Fibroblast of peridontal ligament (primary cell): Measurements from ENCODE around the gene STARD3.

Experiments
- DNase-seq: peaks from one replicate; pipeline ENCODE4 v3.0.0-alpha.2; 2010; ENCODE audit errors: extremely low read depth

Gene STARD3

GRCh38 chr17:39604911-39605491 is 31.9 kb upstream of the STARD3 start:
- no peak for DNase-seq

GRCh38 chr17:39605492-39606433 is 31.2 kb upstream of the STARD3 start:
- no peak for DNase-seq

GRCh38 chr17:39606434-39607056 is 30.4 kb upstream of the STARD3 start:
- DNase-seq, result no peak

GRCh38 chr17:39607057-39607850 is 29.7 kb upstream of the STARD3 start:
- DNase-seq, result no peak

GRCh38 chr17:39607851-39608130 is 29.2 kb upstream of the STARD3 start, which contains the start of gene NEUROD2:
Gene NEUROD2 (minus strand): TSS chr17:39607920. CDS start chr17:39606599, 1,321 bp downstream.
- DNase-seq, result no peak

GRCh38 chr17:39608142-39608981 is 28.6 kb upstream of the STARD3 start:
- DNase-seq, result no peak

- no peak for DNase-seq
Measured at GRCh38 chr17:39609416-39610025, 27.4 kb upstream of the STARD3 start.

GRCh38 chr17:39611401-39612112 is 25.4 kb upstream of the STARD3 start:
- no peak for DNase-seq

- no peak for DNase-seq
Measured at GRCh38 chr17:39612291-39612894, 24.6 kb upstream of the STARD3 start.

- no peak for DNase-seq
Measured at GRCh38 chr17:39612935-39613464, 23.9 kb upstream of the STARD3 start.

GRCh38 chr17:39614545-39615157 is 22.3 kb upstream of the STARD3 start:
- DNase-seq, result no peak

GRCh38 chr17:39615434-39615833 is 21.5 kb upstream of the STARD3 start:
- DNase-seq, result no peak

- DNase-seq, result no peak
Measured at GRCh38 chr17:39617100-39617445, 19.9 kb upstream of the STARD3 start.

- peak; percentile 30 for DNase-seq
Measured at GRCh38 chr17:39617446-39618245, 19.3 kb upstream of the STARD3 start.

- peak; percentile 6 for DNase-seq
Measured at GRCh38 chr17:39618246-39618913, 18.6 kb upstream of the STARD3 start.

GRCh38 chr17:39618956-39619785 is 17.8 kb upstream of the STARD3 start:
- DNase-seq, result no peak

- no peak for DNase-seq
Measured at GRCh38 chr17:39619786-39620101, 17.2 kb upstream of the STARD3 start.
